GM19324 (cell line): ENCODE measurements around the gene MBP.

Experiments
- ATAC-seq: cut with Tn5 transposase; IDR thresholded peaks from one replicate; pipeline ENCODE4 v1.9.1; 2021; ENCODE audit warnings: mild to moderate bottlenecking, moderate library complexity; ENCODE audit not compliant: unreplicated experiment, low FRiP score

The MBP gene

GRCh38 chr18:76932026-76932819 is 200.4 kb downstream of the MBP start:
- ATAC-seq = no peak

DNA sequence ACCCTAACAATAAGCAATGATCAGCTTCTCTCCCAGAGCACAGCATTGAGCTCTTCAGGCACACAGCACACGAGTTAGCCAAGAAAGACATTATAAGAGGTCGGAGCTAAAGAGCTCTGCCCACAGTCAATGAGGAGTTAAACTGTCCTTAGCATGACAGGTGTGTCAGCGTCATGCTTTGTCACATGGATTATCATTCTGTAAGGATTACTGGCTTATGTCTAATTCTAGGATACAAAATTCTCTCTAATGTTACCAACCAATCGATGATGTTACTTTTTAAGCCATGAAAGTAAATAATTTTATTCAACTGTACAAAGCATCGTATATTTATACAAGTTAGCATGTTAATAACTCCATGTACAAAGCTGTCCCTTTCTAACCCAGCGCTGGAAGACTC is 201.4 kb downstream of the MBP start:
- ATAC-seq = no peak
